ENCODE measurements around the gene CCDC127.
"Not testable (repeated sequence)": the region's sequence is repeated elsewhere in the genome, so short reads cannot be mapped to it uniquely, and the experiment has no call there.

CCDC127 gene

GRCh38 chr5:217494-218456, at the start of gene CCDC127, which contains the start of gene SDHA:
Gene CCDC127 (minus strand): TSS chr5:218153. CDS start chr5:216849, 1,304 bp downstream.
Gene SDHA (plus strand): TSS chr5:218320. CDS start chr5:218356, 36 bp downstream.
- DNase-seq (ENCODE audit: low read depth in 2 of 2, low spot score in 1 of 2), result peak; percentile 95 to 99

- no peak for DNase-seq (ENCODE audit: low read depth in 2 of 2, low spot score in 1 of 2)
Observed at GRCh38 chr5:267716-268115, 49.8 kb upstream of the CCDC127 start.

- not testable (repeated sequence) for DNase-seq (ENCODE audit: low read depth in 2 of 2, low spot score in 1 of 2)
Observed at GRCh38 chr5:266311-267026, 48.5 kb upstream of the CCDC127 start.

- no peak for DNase-seq (ENCODE audit: low read depth in 2 of 2, low spot score in 1 of 2)
Observed at GRCh38 chr5:264338-264737, 46.4 kb upstream of the CCDC127 start.

- DNase-seq (ENCODE audit: low read depth in 2 of 2, low spot score in 1 of 2), result not testable (repeated sequence)
Observed at GRCh38 chr5:263275-263974, 45.5 kb upstream of the CCDC127 start.

- no peak for DNase-seq (ENCODE audit: low read depth in 2 of 2, low spot score in 1 of 2)
Observed at GRCh38 chr5:257148-257547, 39.2 kb upstream of the CCDC127 start.

GRCh38 chr5:256347-256746, 38.4 kb upstream of the CCDC127 start:
- DNase-seq (ENCODE audit: low read depth in 2 of 2, low spot score in 1 of 2), result not testable (repeated sequence)

- not testable (repeated sequence) for DNase-seq (ENCODE audit: low read depth in 2 of 2, low spot score in 1 of 2)
Observed at GRCh38 chr5:255116-255515, 37.2 kb upstream of the CCDC127 start.

- DNase-seq (ENCODE audit: low read depth in 2 of 2, low spot score in 1 of 2), result not testable (repeated sequence)
Observed at GRCh38 chr5:254322-254721, 36.4 kb upstream of the CCDC127 start.

- DNase-seq (ENCODE audit: low read depth in 2 of 2, low spot score in 1 of 2), result no peak
Observed at GRCh38 chr5:252546-252945, 34.6 kb upstream of the CCDC127 start.

GRCh38 chr5:251975-252374, 34.0 kb upstream of the CCDC127 start:
- not testable (repeated sequence) for DNase-seq (ENCODE audit: low read depth in 2 of 2, low spot score in 1 of 2)

GRCh38 chr5:251538-251937, 33.6 kb upstream of the CCDC127 start:
- not testable (repeated sequence) for DNase-seq (ENCODE audit: low read depth in 2 of 2, low spot score in 1 of 2)

- not testable (repeated sequence) for DNase-seq (ENCODE audit: low read depth in 2 of 2, low spot score in 1 of 2)
Observed at GRCh38 chr5:251016-251415, 33.1 kb upstream of the CCDC127 start.

GRCh38 chr5:250396-250795, 32.4 kb upstream of the CCDC127 start:
- not testable (repeated sequence) for DNase-seq (ENCODE audit: low read depth in 2 of 2, low spot score in 1 of 2)

- not testable (repeated sequence) for DNase-seq (ENCODE audit: low read depth in 2 of 2, low spot score in 1 of 2)
Observed at GRCh38 chr5:245717-246116, 27.8 kb upstream of the CCDC127 start.

- not testable (repeated sequence) for DNase-seq (ENCODE audit: low read depth in 2 of 2, low spot score in 1 of 2)
Observed at GRCh38 chr5:243683-244367, 25.9 kb upstream of the CCDC127 start.

- not testable (repeated sequence) for DNase-seq (ENCODE audit: low read depth in 2 of 2, low spot score in 1 of 2)
Observed at GRCh38 chr5:241045-241669, 23.2 kb upstream of the CCDC127 start.

GRCh38 chr5:240550-240949, 22.6 kb upstream of the CCDC127 start:
- not testable (repeated sequence) for DNase-seq (ENCODE audit: low read depth in 2 of 2, low spot score in 1 of 2)

GRCh38 chr5:237931-238330, 20.0 kb upstream of the CCDC127 start:
- DNase-seq (ENCODE audit: low read depth in 2 of 2, low spot score in 1 of 2), result not testable (repeated sequence)

- not testable (repeated sequence) for DNase-seq (ENCODE audit: low read depth in 2 of 2, low spot score in 1 of 2)
Observed at GRCh38 chr5:235527-235926, 17.6 kb upstream of the CCDC127 start.

All from stimulated activated CD8-positive, alpha-beta memory T cell treated with anti-CD3 and anti-CD28 coated beads, Interleukin-4, amount 100 ng/mL, for 1 hour (primary cell).